Embryonic facial prominence (tissue), 1 donor: ENCODE measurements around the gene TSPAN14.
"Not testable (repeated sequence)": the region's sequence is repeated elsewhere in the genome, so short reads cannot be mapped to it uniquely, and the experiment has no call there.

Experiments
- DNase-seq: peaks from one replicate; pipeline ENCODE4 v3.0.0-alpha.2; 2016; ENCODE audit errors: extremely low spot score

The TSPAN14 gene

DNA sequence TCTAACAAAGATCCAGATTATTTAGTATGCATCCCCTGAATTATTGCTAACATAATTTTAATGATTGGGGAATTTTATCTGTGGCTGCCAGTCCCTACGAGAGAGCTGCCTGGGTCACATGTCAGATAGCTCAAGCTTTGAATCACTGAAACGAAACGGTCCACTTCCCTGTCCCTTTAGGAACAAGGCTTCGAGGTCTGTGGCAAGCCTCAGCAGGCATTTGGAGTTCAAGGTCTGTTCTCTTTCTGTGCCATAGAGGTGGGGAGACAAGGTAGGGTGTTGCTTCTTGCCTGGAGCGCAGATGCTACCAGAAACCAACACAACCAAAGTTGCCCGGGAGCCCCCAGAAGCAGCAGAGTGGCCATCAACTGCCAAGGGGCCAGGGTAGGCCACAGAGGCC is 69.7 kb downstream of the TSPAN14 start:
- no peak for DNase-seq

DNA sequence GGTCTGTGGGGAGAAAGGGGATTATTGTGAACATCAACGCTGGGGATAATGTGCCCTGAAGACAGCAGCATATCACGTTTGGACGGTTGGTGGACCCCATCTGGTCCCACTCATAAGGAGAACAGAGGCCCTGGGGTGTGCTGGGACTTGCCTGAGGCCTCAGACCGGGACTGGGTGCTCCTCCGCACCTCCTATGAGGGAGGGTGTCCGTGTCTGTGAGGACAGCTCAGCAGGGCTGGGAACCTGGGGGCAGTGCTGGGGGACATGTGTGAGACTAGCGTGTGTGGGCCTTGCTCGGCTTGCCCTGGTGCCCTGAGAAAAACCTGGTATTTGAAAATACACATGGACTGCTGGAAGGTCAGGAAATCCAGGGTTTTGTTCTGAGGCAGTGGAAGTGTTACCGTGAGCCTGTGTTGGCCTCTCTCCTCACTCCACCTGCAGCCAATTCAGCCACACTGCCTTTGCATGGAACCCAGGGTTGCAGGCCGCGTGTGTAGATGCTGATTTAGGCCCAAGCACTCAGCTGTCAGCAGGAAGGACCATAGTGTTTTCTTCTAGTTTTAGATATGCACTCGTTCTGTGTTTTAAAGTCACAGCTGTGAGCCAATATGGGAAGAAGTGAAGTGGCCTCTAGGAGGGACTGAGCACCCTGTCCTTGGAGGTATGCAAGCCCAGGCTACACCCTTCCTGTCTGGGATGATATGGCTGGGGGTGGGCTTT is 70.2 kb downstream of the TSPAN14 start:
- DNase-seq: no peak

DNA sequence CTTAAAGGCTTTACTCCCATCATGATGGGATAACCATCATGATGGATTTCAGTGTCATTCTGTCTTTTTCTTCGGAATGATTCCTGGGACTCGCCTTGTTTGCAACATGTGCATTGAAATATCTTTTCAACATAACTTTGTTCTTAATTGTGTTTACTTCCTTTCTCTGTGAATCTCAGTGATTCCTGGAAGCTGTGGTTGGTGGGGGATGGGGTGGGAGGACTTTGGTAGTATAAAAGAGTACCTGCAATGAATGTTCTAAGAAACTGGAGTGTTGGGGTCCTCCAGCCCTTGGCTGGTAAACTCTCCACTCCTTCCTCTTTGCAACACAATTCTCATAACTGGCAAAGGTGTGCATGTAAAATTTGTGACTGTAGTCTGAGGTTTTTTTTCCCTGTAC is 72.1 kb downstream of the TSPAN14 start:
- DNase-seq: no peak

- DNase-seq: no peak
These were observed 72.6 kb downstream of the TSPAN14 start for GRCh38 chr10:80526742-80527141.

GRCh38 chr10:80528185-80528700 is 74.1 kb downstream of the TSPAN14 start:
- no peak for DNase-seq

DNA sequence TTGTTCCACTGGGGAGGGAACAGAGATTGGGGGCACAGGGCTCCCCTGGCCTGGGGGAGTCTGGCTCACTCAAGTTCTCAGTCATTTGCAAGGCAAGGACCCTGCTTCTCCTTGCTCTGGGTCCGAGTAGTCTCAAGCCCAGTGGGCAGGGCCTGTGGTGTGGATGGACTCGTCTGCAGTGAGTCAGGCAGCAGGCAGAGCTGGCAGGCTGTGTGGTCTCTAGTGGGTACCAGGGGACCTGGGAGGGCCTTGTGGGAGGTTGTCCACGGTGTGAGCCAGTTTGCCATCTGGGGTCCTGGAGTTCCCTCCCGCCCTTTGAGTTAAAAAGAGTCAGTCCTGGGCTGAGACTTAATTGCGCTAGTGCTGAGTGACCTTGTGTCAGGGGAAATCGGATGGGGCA is 74.8 kb downstream of the TSPAN14 start:
- DNase-seq: no peak

- no peak for DNase-seq
These were observed 75.5 kb downstream of the TSPAN14 start for GRCh38 chr10:80529604-80530003.

DNA sequence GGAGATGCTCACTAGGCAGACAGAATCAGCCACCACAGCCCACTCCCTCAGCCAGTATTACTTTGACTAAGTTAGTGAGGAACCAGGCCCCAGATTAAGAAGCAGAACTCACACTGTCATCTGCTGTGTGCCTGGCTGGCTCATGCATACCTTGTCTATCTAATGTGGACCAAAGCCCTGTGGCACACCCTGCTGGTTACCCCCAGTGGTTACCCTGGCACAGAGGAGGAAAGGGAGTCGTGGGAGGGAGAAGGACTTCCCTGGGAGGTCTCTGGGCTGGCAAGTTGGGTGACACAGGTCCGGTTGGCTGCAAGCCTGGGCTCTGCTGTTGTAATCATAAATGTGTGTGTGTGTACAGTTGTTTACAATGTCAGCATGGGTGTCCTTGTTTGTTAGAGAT is 76.1 kb downstream of the TSPAN14 start:
- no peak for DNase-seq

DNA sequence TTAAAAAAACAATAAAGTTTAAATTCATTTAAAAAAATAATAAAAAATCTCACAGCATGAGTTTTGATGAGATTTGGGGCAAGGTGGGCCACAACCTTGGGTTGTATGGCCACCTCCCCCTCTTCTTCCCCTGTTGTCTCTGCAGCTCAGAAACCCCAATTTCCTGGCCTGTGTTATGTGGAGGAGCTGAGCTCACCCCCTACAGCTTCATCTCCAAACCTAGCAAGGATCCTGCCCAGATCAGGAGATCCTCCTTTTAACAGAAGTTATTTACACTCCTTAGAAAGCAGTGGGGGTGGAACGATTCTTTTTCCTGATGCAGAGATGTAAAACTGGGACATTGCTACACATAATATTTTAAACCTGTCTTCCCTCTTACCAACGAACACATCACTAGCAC is 76.7 kb downstream of the TSPAN14 start:
- DNase-seq: no peak

- no peak for DNase-seq
These were observed 78.5 kb downstream of the TSPAN14 start for GRCh38 chr10:80532571-80532970.

GRCh38 chr10:80534059-80534458 is 79.9 kb downstream of the TSPAN14 start:
- DNase-seq: not testable (repeated sequence)

DNA sequence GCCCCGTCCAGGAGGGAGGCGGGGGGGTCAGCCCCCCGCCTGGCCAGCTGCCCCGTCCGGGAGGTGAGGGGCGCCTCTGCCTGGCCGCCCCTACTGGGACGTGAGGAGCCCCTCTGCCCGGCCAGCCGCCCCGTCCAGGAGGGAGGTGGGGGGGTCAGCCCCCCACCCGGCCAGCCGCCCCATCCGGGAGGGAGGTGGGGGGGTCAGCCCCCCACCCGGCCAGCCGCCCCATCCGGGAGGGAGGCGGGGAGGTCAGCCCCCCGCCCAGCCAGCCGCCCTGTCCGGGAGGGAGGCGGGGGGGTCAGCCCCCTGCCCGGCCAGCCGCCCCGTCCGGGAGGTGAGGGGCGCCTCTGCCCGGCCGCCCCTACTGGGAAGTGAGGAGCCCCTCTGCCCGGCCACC is 80.5 kb downstream of the TSPAN14 start:
- not testable (repeated sequence) for DNase-seq

GRCh38 chr10:80535671-80536360 is 81.7 kb downstream of the TSPAN14 start:
- DNase-seq: no peak

GRCh38 chr10:80536361-80536835 is 82.3 kb downstream of the TSPAN14 start:
- no peak for DNase-seq

GRCh38 chr10:80537086-80537735 is 83.1 kb downstream of the TSPAN14 start:
- no peak for DNase-seq

GRCh38 chr10:80537736-80538480 is 83.8 kb downstream of the TSPAN14 start, which contains the start of gene SH2D4B:
Gene SH2D4B (plus strand): TSS chr10:80537902. CDS start chr10:80538332, 430 bp downstream.
- DNase-seq: no peak

- DNase-seq: no peak
These were observed 84.5 kb downstream of the TSPAN14 start for GRCh38 chr10:80538481-80539185.

- DNase-seq: no peak
These were observed 85.4 kb downstream of the TSPAN14 start for GRCh38 chr10:80539421-80540031.

GRCh38 chr10:80540136-80540535 is 86.0 kb downstream of the TSPAN14 start:
- DNase-seq: no peak

GRCh38 chr10:80540618-80540980 is 86.5 kb downstream of the TSPAN14 start:
- no peak for DNase-seq
